IMR-90 (cell line): Measurements from ENCODE around the gene ANKUB1. TPM values are rescaled to one million over a fixed set of nuclear protein-coding genes. Genes with fewer than 3 reads are reported as not detected.

Experiments
- ATAC-seq: fragments of 200-7000 bp; cut with Tn5 transposase; 2 replicates; pipeline ENCODE4 v1.9.1; 2020; ENCODE audit warnings: low read depth, mild to moderate bottlenecking, moderate library complexity
- BruUV-seq: library from RNA; stranded (reverse); fragments of 400-500 nt; replicated peaks from 2 replicates; lab custom pipeline; 2021; lab: Mats Ljungman, UMichigan
- CTCF ChIA-PET: fragments of 300-600 bp; formaldehyde crosslinking; extraction: SDS; loops from one replicate; lab custom pipeline; 2021; ENCODE audit warnings: antibody characterized with exemption; lab: Yijun Ruan, JAX
- POLR2A ChIA-PET: fragments of 300-600 bp; sonication (Branson Sonifier 250); formaldehyde crosslinking; loops from one replicate; lab custom pipeline; 2022; ENCODE audit warnings: antibody characterized with exemption; ENCODE audit not compliant: unreplicated experiment; lab: Charles Lee
- DNase-seq: peaks from one replicate; pipeline ENCODE4 v3.0.0; 2013
- H2AFZ ChIP-seq: replicated peaks from 2 replicates; pipeline ENCODE3; 2013; ENCODE audit warnings: low read length, mild to moderate bottlenecking; ENCODE audit not compliant: poor library complexity
- H2AK5ac ChIP-seq: 2 replicates; pipeline ENCODE4 v1.6.1; 2013; ENCODE audit warnings: low read depth, low read length, inconsistent platforms
- H2AK9ac ChIP-seq: replicated peaks from 2 replicates; pipeline ENCODE3; 2013; ENCODE audit warnings: mild to moderate bottlenecking, low read depth, low read length, moderate library complexity; ENCODE audit not compliant: poor library complexity
- H2BK120ac ChIP-seq: 2 replicates; pipeline ENCODE4 v1.6.1; 2013; ENCODE audit warnings: low read depth, low read length, inconsistent platforms
- H2BK15ac ChIP-seq: 3 replicates; pipeline ENCODE4 v1.6.1; 2013; ENCODE audit warnings: low read depth, low read length, inconsistent platforms
- H2BK20ac ChIP-seq: 2 replicates; pipeline ENCODE4 v1.6.1; 2013; ENCODE audit warnings: low read depth, mild to moderate bottlenecking, inconsistent platforms, low read length, moderate library complexity
- H2BK5ac ChIP-seq: 2 replicates; pipeline ENCODE4 v1.6.1; 2013; ENCODE audit warnings: mild to moderate bottlenecking, low read depth, low read length, inconsistent platforms; ENCODE audit not compliant: poor library complexity, severe bottlenecking
- H3K14ac ChIP-seq: replicated peaks from 2 replicates; pipeline ENCODE4 v1.6.1; 2013; ENCODE audit warnings: low read depth, low read length, inconsistent platforms
- H3K18ac ChIP-seq: 2 replicates; pipeline ENCODE4 v1.6.1; 2013; ENCODE audit warnings: low read depth, low read length, control low read depth
- H3K23ac ChIP-seq: 2 replicates; pipeline ENCODE4 v1.6.1; 2013; ENCODE audit warnings: low read depth, low read length, inconsistent platforms
- H3K27ac ChIP-seq: 2 replicates; pipeline ENCODE4 v1.5.1; 2013; ENCODE audit warnings: mild to moderate bottlenecking, control low read depth, low read length; ENCODE audit not compliant: insufficient read depth
- H3K27me3 ChIP-seq: 2 replicates; pipeline ENCODE4 v1.6.1; 2013; ENCODE audit warnings: low read length; ENCODE audit not compliant: control insufficient read depth, insufficient read depth
- H3K36me3 ChIP-seq: 2 replicates; pipeline ENCODE4 v1.6.1; 2013; ENCODE audit warnings: low read length, mixed read lengths; ENCODE audit not compliant: control insufficient read depth, insufficient read depth
- H3K4ac ChIP-seq: 2 replicates; pipeline ENCODE4 v1.6.1; 2013; ENCODE audit warnings: low read depth, low read length, inconsistent platforms
- H3K4me1 ChIP-seq: 2 replicates; pipeline ENCODE4 v1.6.1; 2013; ENCODE audit warnings: low read length, mixed read lengths; ENCODE audit not compliant: control insufficient read depth, insufficient read depth
- H3K4me2 ChIP-seq: 2 replicates; pipeline ENCODE4 v1.6.1; 2013; ENCODE audit warnings: low read depth, mild to moderate bottlenecking, control low read depth, low read length, moderate library complexity
- H3K4me3 ChIP-seq: 2 replicates; pipeline ENCODE4 v1.5.1; 2013; ENCODE audit warnings: low read depth, mild to moderate bottlenecking, control low read depth, low read length, moderate library complexity; ENCODE audit not compliant: insufficient read depth
- H3K56ac ChIP-seq: 2 replicates; pipeline ENCODE4 v1.6.1; 2013; ENCODE audit warnings: low read length, inconsistent platforms; ENCODE audit not compliant: insufficient read depth; ENCODE audit errors: extremely low read depth
- H3K79me1 ChIP-seq, 2 experiments: 2 replicates each; pipeline ENCODE4 v1.6.1; 2013; ENCODE audit warnings: low read length in 2 of 2, inconsistent platforms in 1 of 2, low read depth in 1 of 2
- H3K9ac ChIP-seq: 2 replicates; pipeline ENCODE4 v1.6.1; 2013; ENCODE audit warnings: low read depth, low read length, control low read depth
- H3K9me1 ChIP-seq: 2 replicates; pipeline ENCODE4 v1.6.1; 2013; ENCODE audit warnings: low read length, inconsistent platforms; ENCODE audit not compliant: insufficient read depth
- H3K9me3 ChIP-seq: 2 replicates; pipeline ENCODE4 v1.6.1; 2013; ENCODE audit warnings: low read length; ENCODE audit not compliant: control insufficient read depth, insufficient read depth
- H4K20me1 ChIP-seq: 2 replicates; pipeline ENCODE4 v1.6.1; 2013; ENCODE audit warnings: low read length, inconsistent platforms; ENCODE audit not compliant: insufficient read depth
- H4K5ac ChIP-seq: 2 replicates; pipeline ENCODE4 v1.6.1; 2013; ENCODE audit warnings: mild to moderate bottlenecking, low read depth, low read length, control low read depth
- H4K8ac ChIP-seq, 2 experiments: 2 replicates each; pipeline ENCODE4 v1.6.1; 2013; ENCODE audit warnings: low read depth in 2 of 2, low read length in 2 of 2, control low read depth in 1 of 2, inconsistent platforms in 1 of 2
- H4K91ac ChIP-seq: 2 replicates; pipeline ENCODE4 v1.6.1; 2013; ENCODE audit warnings: low read depth, low read length, inconsistent platforms; ENCODE audit not compliant: insufficient read depth
- BHLHE40 ChIP-seq: fragments of 150-350 bp; IDR thresholded peaks from 2 replicates; pipeline ENCODE4 v1.6.1; 2016; ENCODE audit warnings: mild to moderate bottlenecking, low read depth, low read length
- FOS ChIP-seq: fragments of 150-350 bp; IDR thresholded peaks from 2 replicates; pipeline ENCODE4 v1.6.1; 2016; ENCODE audit warnings: low read depth, low read length
- MAFK ChIP-seq: IDR thresholded peaks from 2 replicates; pipeline ENCODE4 v1.6.1; 2012; ENCODE audit warnings: low read depth, low read length, improper control_type of control experiment
- NFE2L2 ChIP-seq: fragments of 150-350 bp; IDR thresholded peaks from 2 replicates; pipeline ENCODE4 v1.6.1; 2016; ENCODE audit warnings: low read depth, mild to moderate bottlenecking, low read length
- RCOR1 ChIP-seq: IDR thresholded peaks from 2 replicates; pipeline ENCODE4 v1.6.1; 2012; ENCODE audit warnings: mild to moderate bottlenecking, low read length, improper control_type of control experiment; ENCODE audit not compliant: insufficient replicate concordance
- RFX5 ChIP-seq: IDR thresholded peaks from 2 replicates; pipeline ENCODE4 v1.8.0; 2012; ENCODE audit warnings: low read depth, mild to moderate bottlenecking, low read length, moderate library complexity
- SMC3 ChIP-seq: fragments of 150-350 bp; IDR thresholded peaks from 2 replicates; pipeline ENCODE4 v1.6.1; 2016; ENCODE audit warnings: low read depth, mild to moderate bottlenecking, antibody characterized with exemption, low read length, moderate library complexity
- WGBS, 2 experiments: methylation state at CpG; one replicate each; pipeline versions ENCODE4 v1.1.5 to v1.1.7; 2013; ENCODE audit warnings: missing lambda C conversion rate in 2 of 2; ENCODE audit not compliant: insufficient read length in 1 of 2; ENCODE audit errors: extremely low coverage in 2 of 2; 5-methylcytosine and 5-hydroxymethylcytosine counted together
- dilution Hi-C: fragments of 300-500 bp; cut with HindIII; formaldehyde crosslinking; loops from one replicate; pipeline ENCODE4 v1.14.3; 2018; ENCODE audit warnings: low sequenced_read_pairs; ENCODE audit not compliant: unreplicated experiment
- in situ Hi-C: fragments of 300-500 bp; cut with MboI; formaldehyde crosslinking; loops from 3 replicates; pipeline ENCODE4 v1.14.3; 2019; ENCODE audit warnings: low sequenced_read_pairs, inconsistent platforms, mixed read lengths
- intact Hi-C: fragments of 100-400 bp; cut with micrococcal nuclease; formaldehyde crosslinking; loops from 2 replicates; pipeline ENCODE4 v1.10.0; 2022
- polyA plus RNA-seq, 3 experiments: library from polyadenylated mRNA; depleted of rRNA; stranded (reverse); fragments of >200 nt; gene quantifications; 2 replicates each; pipeline ENCODE4 v1.2.3, GENCODE V29; 2012; ENCODE audit warnings: low replicate concordance in 1 of 3
- total RNA-seq: library from RNA; depleted of rRNA; stranded (reverse); fragments of >200 nt; gene quantifications from 2 replicates; pipeline ENCODE4 v1.2.3, GENCODE V29; 2012

The ANKUB1 gene
- total and polyA plus RNA-seq, 2 of the 4 experiments (the other 2 are of a cell fraction) = not detected

DNA sequence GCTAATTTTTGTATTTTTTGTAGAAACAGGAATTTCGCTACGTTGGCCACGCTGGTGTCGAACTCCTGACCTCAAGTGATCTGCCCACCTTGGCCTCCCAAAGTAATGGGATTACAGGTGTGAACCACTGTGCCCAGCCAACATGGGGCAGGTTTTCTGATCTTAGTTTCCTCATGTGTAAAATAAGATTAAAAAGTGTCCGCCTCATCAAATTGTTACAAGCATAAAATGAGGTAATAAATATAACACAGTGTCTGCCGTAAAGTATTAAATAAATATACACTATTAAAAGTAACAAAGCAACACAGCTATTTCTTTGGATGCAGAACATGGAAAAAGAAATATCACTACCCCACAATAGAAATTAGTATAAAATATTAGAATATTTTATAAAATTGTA, 23.6 kb downstream of the ANKUB1 start:
- no CpG with 5 or more reads among the region's 6 CpGs for whole genome bisulfite sequencing, 2 experiments

More for the DNA sequence above, 23.6 kb downstream of the ANKUB1 start:
- H3K4me1 ChIP-seq = no peaks in the 10 kb centered on the region
- no peak overlapping the region for H3K27ac ChIP-seq
- H3K14ac ChIP-seq = no peak overlapping the region
- H3K23ac ChIP-seq = no peak overlapping the region
- DNase-seq = no peak
- H4K91ac ChIP-seq = no peak overlapping the region
- no peak overlapping the region for H2BK20ac ChIP-seq
- H3K18ac ChIP-seq = no peak overlapping the region
- POLR2A ChIA-PET = no interaction called here
- H3K56ac ChIP-seq = no peak overlapping the region
- no peaks in the 10 kb centered on the region for H3K36me3 ChIP-seq
- TF ChIP-seq MAFK = peak; percentile 71
- TF ChIP-seq FOS = no peak
- no peak for TF ChIP-seq SMC3
- TF ChIP-seq RFX5 = no peak
- TF ChIP-seq RCOR1 = no peak
- no peak for TF ChIP-seq BHLHE40
- TF ChIP-seq NFE2L2 = no peak
- no peak overlapping the region for H2BK15ac ChIP-seq
- no peaks in the 10 kb centered on the region for H3K9me3 ChIP-seq
- H3K4ac ChIP-seq = no peak overlapping the region
- H3K79me1 ChIP-seq = no peaks in the 10 kb centered on the region
- no peak overlapping the region for H2AK5ac ChIP-seq
- H3K4me2 ChIP-seq = no peak overlapping the region
- no TSS peak for BruUV-seq
- no peak overlapping the region for H2BK120ac ChIP-seq
- H4K20me1 ChIP-seq = no peaks in the 10 kb centered on the region
- in situ Hi-C loops (no loop called here), intact Hi-C loops (no loop called here), dilution Hi-C loops (no loop called here)
- CTCF ChIA-PET = interaction anchor here (5.5 kb wide), 1 partner anchor 40 kb away, joined by 58 read pairs; no protein-coding TSS in a partner anchor
- no peak overlapping the region for H4K5ac ChIP-seq
- H3K4me3 ChIP-seq = no peak overlapping the region
- H2BK5ac ChIP-seq = no peak overlapping the region
- peaks cover 2% of the 10 kb centered on the region; the same call in 1 of the 2 replicates for H3K9me1 ChIP-seq
- H3K27me3 ChIP-seq = peaks cover 26% of the 10 kb centered on the region
- no peak overlapping the region for H2AK9ac ChIP-seq
- H2AFZ ChIP-seq = no peak overlapping the region
- H3K9ac ChIP-seq = no peak overlapping the region
- no peak overlapping the region for H4K8ac ChIP-seq
- ATAC-seq = no peak
